ENCODE measurements around the gene ENTREP3. TPM values are rescaled to one million over a fixed set of nuclear protein-coding genes. Genes with fewer than 3 reads are reported as not detected.

The ENTREP3 gene
- total and polyA plus RNA-seq, 2 donors (not counting 3 experiments of a cell fraction or from before 2014, with no cell fraction given) = 27.4 to 62.7 TPM

GRCh38 chr1:155300553-155301329 is 45.5 kb upstream of the ENTREP3 start:
- Histone ChIP-seq H3K4me3 (replicated peaks in 1 of 3; ENCODE audit: insufficient read depth in 1 of 3, low read depth in 1 of 3, low read length in 3 of 3) (no peak overlapping the region), H2AFZ (ENCODE audit: low read depth, low read length) (no peak overlapping the region), H3K27ac (ENCODE audit: insufficient read depth, low read depth, low read length) (no peak overlapping the region), H3K36me3 (ENCODE audit: control insufficient read depth in 2 of 2, extremely low read depth in 1 of 2, insufficient read depth in 2 of 2, low read length in 2 of 2) (no peaks in the 10 kb centered on the region), H3K79me2 (ENCODE audit: control insufficient read depth, insufficient read depth, low read length) (no peaks in the 10 kb centered on the region), H3K9me1 (replicated peaks; ENCODE audit: control insufficient read depth, extremely low read depth, insufficient read depth, low read length) (no peaks in the 10 kb centered on the region), H4K20me1 (replicated peaks; ENCODE audit: control insufficient read depth, extremely low read depth, insufficient read depth, low read length) (no peaks in the 10 kb centered on the region), H3K4me2 (ENCODE audit: insufficient read depth, low read length) (no peak overlapping the region), H3K27me3 (ENCODE audit: control insufficient read depth in 2 of 2, insufficient read depth in 2 of 2, low read length in 2 of 2) (peaks cover 10 to 12% of the 10 kb centered on the region in 2 experiments), H3K9ac (replicated peaks; ENCODE audit: extremely low read depth, insufficient read depth, low read length) (no peak overlapping the region), H3K4me1 (ENCODE audit: control insufficient read depth, extremely low read depth, insufficient read depth, low read length) (no peaks in the 10 kb centered on the region), H3K9me3 (replicated peaks; ENCODE audit: control insufficient read depth, insufficient read depth, low read length) (no peaks in the 10 kb centered on the region)
- dilution Hi-C loops (cut with MboI; ENCODE audit: extremely low pct_ligation_motif_present, low sequenced_read_pairs) (no loop called here), intact Hi-C loops (cut with micrococcal nuclease) (no loop called here)
- DNase-seq (ENCODE audit: low read depth, low spot score) (no peak), FAIRE-seq (no peak)
- CTCF ChIA-PET = interaction anchor here (1.3 to 1.6 kb wide), 2 partner anchors 22 kb away, joined by 3 to 5 read pairs; no protein-coding TSS in a partner anchor
- no peak for TF ChIP-seq POLR2A (IDR thresholded peaks at IDR 0.05; ENCODE audit: low read depth, low read length)
- TF ChIP-seq CTCF (IDR thresholded peaks at IDR 0.05; ENCODE audit: extremely low read depth in 1 of 2, insufficient read depth in 1 of 2, low read depth in 1 of 2, low read length in 2 of 2) = no peak
- no peak for TF ChIP-seq EZH2 (IDR thresholded peaks at IDR 0.05; ENCODE audit: borderline replicate concordance, low read depth, low read length, severe bottlenecking)
- TF ChIP-seq MYC (IDR thresholded peaks at IDR 0.05; ENCODE audit: low read depth, low read length) = no peak
- no peak for TF ChIP-seq POLR2AphosphoS5 (IDR thresholded peaks at IDR 0.05; ENCODE audit: insufficient read depth, low read depth, low read length)
- TF ChIP-seq GATA2 (IDR thresholded peaks at IDR 0.05; ENCODE audit: insufficient read depth, insufficient read length, low read depth, low read length) = no peak
- no peak for TF ChIP-seq FOS (IDR thresholded peaks at IDR 0.05; ENCODE audit: borderline replicate concordance, insufficient read depth, low read length)
- TF ChIP-seq JUN (IDR thresholded peaks at IDR 0.05; ENCODE audit: borderline replicate concordance, insufficient read depth, insufficient read length, low read depth) = no peak
- no peak for TF ChIP-seq MAX (IDR thresholded peaks at IDR 0.05; ENCODE audit: insufficient read depth, insufficient read length)
- BruUV-seq (replicated peaks) = no TSS peak
- POLR2A ChIA-PET = no interaction called here

Measured in endothelial cell of umbilical vein (primary cell).